ENCODE results near the gene SLC36A1.

The SLC36A1 gene

DNA sequence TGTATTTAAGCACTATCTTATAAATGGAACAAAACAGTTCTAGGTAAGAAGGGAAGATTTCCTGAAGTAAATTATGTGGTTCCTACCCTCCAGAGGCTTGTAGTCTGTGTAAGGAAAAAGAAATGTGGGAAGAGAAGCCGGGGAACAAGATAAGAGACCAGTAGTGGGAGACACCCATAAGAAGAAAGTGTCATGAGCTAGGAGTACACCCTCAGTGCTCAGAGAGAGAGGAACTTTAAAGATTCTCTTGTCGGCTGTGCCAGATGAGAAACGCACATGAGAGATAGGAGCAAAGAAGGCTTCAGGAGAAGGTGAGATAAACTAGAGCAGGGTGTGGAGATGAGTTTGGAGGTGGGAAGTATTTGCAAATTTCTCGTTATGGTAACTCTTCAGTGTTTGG, 18.1 kb downstream of the SLC36A1 start:
- no peaks in the 10 kb centered on the region for H4K20me1 ChIP-seq (ENCODE audit: control insufficient read depth, insufficient read depth, low read depth, low read length)
- no peak overlapping the region for H3K27ac ChIP-seq (ENCODE audit: low read depth, low read length)
- H3K9me3 ChIP-seq (ENCODE audit: control insufficient read depth, insufficient read depth, low read length): no peaks in the 10 kb centered on the region
- no peaks in the 10 kb centered on the region for H3K79me2 ChIP-seq (ENCODE audit: control insufficient read depth, low read length)
- H3F3A ChIP-seq (ENCODE audit: control insufficient read depth, insufficient read depth): no peaks in the 10 kb centered on the region
- no peaks in the 10 kb centered on the region for H3K9me2 ChIP-seq (replicated peaks; ENCODE audit: control insufficient read depth, low read length)
- H3K4me3 ChIP-seq (ENCODE audit: low read length): no peak overlapping the region
- TF ChIP-seq, protein P1, sequence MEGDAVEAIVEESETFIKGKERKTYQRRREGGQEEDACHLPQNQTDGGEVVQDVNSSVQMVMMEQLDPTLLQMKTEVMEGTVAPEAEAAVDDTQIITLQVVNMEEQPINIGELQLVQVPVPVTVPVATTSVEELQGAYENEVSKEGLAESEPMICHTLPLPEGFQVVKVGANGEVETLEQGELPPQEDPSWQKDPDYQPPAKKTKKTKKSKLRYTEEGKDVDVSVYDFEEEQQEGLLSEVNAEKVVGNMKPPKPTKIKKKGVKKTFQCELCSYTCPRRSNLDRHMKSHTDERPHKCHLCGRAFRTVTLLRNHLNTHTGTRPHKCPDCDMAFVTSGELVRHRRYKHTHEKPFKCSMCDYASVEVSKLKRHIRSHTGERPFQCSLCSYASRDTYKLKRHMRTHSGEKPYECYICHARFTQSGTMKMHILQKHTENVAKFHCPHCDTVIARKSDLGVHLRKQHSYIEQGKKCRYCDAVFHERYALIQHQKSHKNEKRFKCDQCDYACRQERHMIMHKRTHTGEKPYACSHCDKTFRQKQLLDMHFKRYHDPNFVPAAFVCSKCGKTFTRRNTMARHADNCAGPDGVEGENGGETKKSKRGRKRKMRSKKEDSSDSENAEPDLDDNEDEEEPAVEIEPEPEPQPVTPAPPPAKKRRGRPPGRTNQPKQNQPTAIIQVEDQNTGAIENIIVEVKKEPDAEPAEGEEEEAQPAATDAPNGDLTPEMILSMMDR (IDR thresholded peaks at IDR 0.05; ENCODE audit: low read depth, low read length, poor library complexity, severe bottlenecking): no peak
- TF ChIP-seq EZH2phosphoT487 (IDR thresholded peaks at IDR 0.05; ENCODE audit: borderline replicate concordance, low read length): no peak
- peaks cover 4% of the 10 kb centered on the region; the same call in 1 of the 2 replicates for H3K36me3 ChIP-seq (ENCODE audit: control insufficient read depth, low read length)
- no peaks in the 10 kb centered on the region for H3K4me1 ChIP-seq (ENCODE audit: control insufficient read depth, low read length)
- no peak overlapping the region for H3K4me2 ChIP-seq (ENCODE audit: low read length)
- no peaks in the 10 kb centered on the region for H3K27me3 ChIP-seq (ENCODE audit: control insufficient read depth, low read length)

DNA sequence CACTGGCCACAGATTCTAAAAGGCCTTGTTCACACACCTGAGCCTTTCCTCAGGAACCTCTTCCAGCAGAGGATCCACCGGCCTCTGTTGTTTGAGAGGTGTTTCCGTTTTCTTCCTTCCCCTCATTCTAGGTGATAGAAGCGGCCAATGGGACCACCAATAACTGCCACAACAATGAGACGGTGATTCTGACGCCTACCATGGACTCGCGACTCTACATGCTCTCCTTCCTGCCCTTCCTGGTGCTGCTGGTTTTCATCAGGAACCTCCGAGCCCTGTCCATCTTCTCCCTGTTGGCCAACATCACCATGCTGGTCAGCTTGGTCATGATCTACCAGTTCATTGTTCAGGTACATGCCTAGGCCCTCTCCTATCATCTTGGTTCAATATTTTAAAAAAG, 20.2 kb downstream of the SLC36A1 start:
- no peak for TF ChIP-seq EZH2phosphoT487 (IDR thresholded peaks at IDR 0.05; ENCODE audit: borderline replicate concordance, low read length)
- TF ChIP-seq, protein P1 (IDR thresholded peaks at IDR 0.05; ENCODE audit: low read depth, low read length, poor library complexity, severe bottlenecking): no peak
- Histone ChIP-seq H3K4me1 (ENCODE audit: control insufficient read depth, low read length) (no peaks in the 10 kb centered on the region), H3K79me2 (ENCODE audit: control insufficient read depth, low read length) (no peaks in the 10 kb centered on the region), H3K27me3 (ENCODE audit: control insufficient read depth, low read length) (no peaks in the 10 kb centered on the region), H4K20me1 (ENCODE audit: control insufficient read depth, insufficient read depth, low read depth, low read length) (no peaks in the 10 kb centered on the region), H3K9me3 (ENCODE audit: control insufficient read depth, insufficient read depth, low read length) (no peaks in the 10 kb centered on the region), H3F3A (ENCODE audit: control insufficient read depth, insufficient read depth) (no peaks in the 10 kb centered on the region), H3K4me2 (ENCODE audit: low read length) (no peak overlapping the region), H3K4me3 (ENCODE audit: low read length) (no peak overlapping the region), H3K36me3 (ENCODE audit: control insufficient read depth, low read length) (peaks cover 4% of the 10 kb centered on the region; the same call in 1 of the 2 replicates), H3K27ac (ENCODE audit: low read depth, low read length) (no peak overlapping the region), H3K9me2 (replicated peaks; ENCODE audit: control insufficient read depth, low read length) (no peaks in the 10 kb centered on the region)

DNA sequence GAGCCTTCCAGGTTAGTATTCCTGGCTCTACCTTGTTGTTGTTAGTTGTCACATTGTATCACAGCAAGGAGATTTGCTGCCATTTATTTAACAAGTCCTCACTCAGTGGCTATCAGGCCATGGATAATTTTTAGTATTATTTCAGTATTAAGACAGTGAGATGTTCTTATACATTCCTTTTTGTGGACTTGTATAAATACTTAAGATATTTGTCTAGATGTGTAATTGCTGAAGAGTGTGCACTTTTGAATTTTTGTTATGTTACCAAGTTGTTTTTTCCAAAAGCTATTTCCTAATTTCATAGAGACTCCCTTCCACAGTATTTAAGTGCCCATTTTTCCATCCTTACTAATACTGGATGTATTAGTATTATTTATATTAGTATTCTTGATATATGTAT, 22.0 kb downstream of the SLC36A1 start:
- Histone ChIP-seq H3K9me3 (ENCODE audit: control insufficient read depth, insufficient read depth, low read length) (no peaks in the 10 kb centered on the region), H3K4me2 (ENCODE audit: low read length) (no peak overlapping the region), H3K79me2 (ENCODE audit: control insufficient read depth, low read length) (no peaks in the 10 kb centered on the region)

More for the DNA sequence above, 22.0 kb downstream of the SLC36A1 start:
- Histone ChIP-seq H3K9me2 (replicated peaks; ENCODE audit: control insufficient read depth, low read length) (no peaks in the 10 kb centered on the region), H4K20me1 (ENCODE audit: control insufficient read depth, insufficient read depth, low read depth, low read length) (no peaks in the 10 kb centered on the region), H3K27me3 (ENCODE audit: control insufficient read depth, low read length) (no peaks in the 10 kb centered on the region), H3K36me3 (ENCODE audit: control insufficient read depth, low read length) (peaks cover 4% of the 10 kb centered on the region; the same call in 1 of the 2 replicates), H3F3A (ENCODE audit: control insufficient read depth, insufficient read depth) (no peaks in the 10 kb centered on the region), H3K4me1 (ENCODE audit: control insufficient read depth, low read length) (no peaks in the 10 kb centered on the region), H3K27ac (ENCODE audit: low read depth, low read length) (no peak overlapping the region), H3K4me3 (ENCODE audit: low read length) (no peak overlapping the region)
- no peak for TF ChIP-seq EZH2phosphoT487 (IDR thresholded peaks at IDR 0.05; ENCODE audit: borderline replicate concordance, low read length)
- TF ChIP-seq, protein P1 (IDR thresholded peaks at IDR 0.05; ENCODE audit: low read depth, low read length, poor library complexity, severe bottlenecking): no peak
